Neuronal stem cell (in vitro differentiated cells): ENCODE measurements around the gene MKNK1.

Experiments
- DNase-seq: peaks from one replicate; pipeline ENCODE4 v3.0.0-alpha.2; 2013; ENCODE audit warnings: low spot score
- H2AFZ ChIP-seq: one replicate; pipeline ENCODE4 v1.6.1; 2013; ENCODE audit warnings: mild to moderate bottlenecking, low read length, inconsistent platforms
- H2AK5ac ChIP-seq: 2 replicates; pipeline ENCODE4 v1.6.1; 2013; ENCODE audit warnings: low read depth, mild to moderate bottlenecking, inconsistent platforms, low read length, moderate library complexity, mixed read lengths
- H2BK120ac ChIP-seq: 2 replicates; pipeline ENCODE4 v1.6.1; 2013; ENCODE audit warnings: low read depth, mild to moderate bottlenecking, inconsistent platforms, low read length, moderate library complexity, mixed read lengths
- H2BK12ac ChIP-seq: one replicate; pipeline ENCODE4 v1.6.1; 2013; ENCODE audit warnings: low read length, inconsistent platforms
- H2BK15ac ChIP-seq: 2 replicates; pipeline ENCODE4 v1.6.1; 2013; ENCODE audit warnings: mild to moderate bottlenecking, low read length, inconsistent platforms, mixed read lengths
- H2BK5ac ChIP-seq: one replicate; pipeline ENCODE4 v1.6.1; 2013; ENCODE audit warnings: inconsistent platforms, mild to moderate bottlenecking, low read length, moderate library complexity
- H3K14ac ChIP-seq: one replicate; pipeline ENCODE4 v1.6.1; 2013; ENCODE audit warnings: low read length, inconsistent platforms
- H3K18ac ChIP-seq: 2 replicates; pipeline ENCODE4 v1.6.1; 2013; ENCODE audit warnings: low read length, inconsistent platforms
- H3K23ac ChIP-seq: 2 replicates; pipeline ENCODE4 v1.6.1; 2013; ENCODE audit warnings: low read depth, mild to moderate bottlenecking, mixed read lengths, low read length, inconsistent platforms; ENCODE audit not compliant: poor library complexity
- H3K27ac ChIP-seq: replicated peaks from 3 replicates; pipeline ENCODE4 v1.5.1; 2013; ENCODE audit warnings: low read length, inconsistent platforms
- H3K27me3 ChIP-seq, 3 experiments: 2 replicates each; pipeline ENCODE4 v1.6.1; 2013; ENCODE audit warnings: low read length in 3 of 3, mild to moderate bottlenecking in 2 of 3, inconsistent platforms in 1 of 3, low read depth in 1 of 3, mixed read lengths in 1 of 3, moderate library complexity in 1 of 3; ENCODE audit not compliant: control insufficient read depth in 3 of 3, insufficient read depth in 3 of 3
- H3K36me3 ChIP-seq, 2 donors: replicated peaks in 1 of 2; 2 replicates each; pipeline ENCODE4 v1.6.1; 2013; ENCODE audit warnings: low read length in 2 of 2; ENCODE audit not compliant: control insufficient read depth in 2 of 2, insufficient read depth in 2 of 2
- H3K4ac ChIP-seq: 2 replicates; pipeline ENCODE4 v1.6.1; 2013; ENCODE audit warnings: inconsistent platforms, mild to moderate bottlenecking, low read length, moderate library complexity
- H3K4me1 ChIP-seq, 2 donors: 1 replicate in 1 of 2; 2 replicates in 1 of 2; pipeline ENCODE4 v1.6.1; 2013; ENCODE audit warnings: low read length in 2 of 2, low read depth in 1 of 2; ENCODE audit not compliant: control insufficient read depth in 2 of 2, insufficient read depth in 1 of 2
- H3K4me2 ChIP-seq: one replicate; pipeline ENCODE4 v1.6.1; 2013; ENCODE audit warnings: mild to moderate bottlenecking, low read length, inconsistent platforms; ENCODE audit not compliant: insufficient read depth, poor library complexity, severe bottlenecking
- H3K4me3 ChIP-seq, 2 donors: 2 replicates each; pipeline ENCODE4 v1.5.1; 2013; ENCODE audit warnings: low read length in 2 of 2, mild to moderate bottlenecking in 2 of 2, inconsistent platforms in 1 of 2, moderate library complexity in 1 of 2
- H3K79me1 ChIP-seq: one replicate; pipeline ENCODE4 v1.6.1; 2013; ENCODE audit warnings: low read depth, mild to moderate bottlenecking, inconsistent platforms, low read length, moderate library complexity
- H3K9ac ChIP-seq: one replicate; pipeline ENCODE4 v1.6.1; 2013; ENCODE audit warnings: mild to moderate bottlenecking, low read depth, low read length, inconsistent platforms; ENCODE audit not compliant: poor library complexity
- H3K9me3 ChIP-seq, 2 donors: replicated peaks in 1 of 2; 2 replicates each; pipeline versions ENCODE3 to v1.6.1; 2013; ENCODE audit warnings: low read length in 2 of 2, mild to moderate bottlenecking in 2 of 2, inconsistent platforms in 1 of 2, low read depth in 1 of 2, mixed read lengths in 1 of 2, moderate library complexity in 1 of 2; ENCODE audit not compliant: control insufficient read depth in 2 of 2, insufficient read depth in 1 of 2
- H4K8ac ChIP-seq: one replicate; pipeline ENCODE4 v1.6.1; 2013; ENCODE audit warnings: low read depth, mild to moderate bottlenecking, inconsistent platforms, low read length, moderate library complexity
- H4K91ac ChIP-seq: one replicate; pipeline ENCODE4 v1.6.1; 2013; ENCODE audit warnings: low read length, low read depth, mild to moderate bottlenecking, inconsistent platforms; ENCODE audit not compliant: poor library complexity
- WGBS, 2 donors: extraction: QIAGEN DNeasy Blood & Tissue Kit; methylation state at CpG; one replicate each; pipeline ENCODE4 v1.1.7; 2013; ENCODE audit warnings: missing lambda C conversion rate in 2 of 2, mixed read lengths in 1 of 2; ENCODE audit not compliant: insufficient read length in 2 of 2, insufficient replicate concordance in 1 of 2; ENCODE audit errors: extremely low coverage in 2 of 2; 5-methylcytosine and 5-hydroxymethylcytosine counted together

The MKNK1 gene

DNA sequence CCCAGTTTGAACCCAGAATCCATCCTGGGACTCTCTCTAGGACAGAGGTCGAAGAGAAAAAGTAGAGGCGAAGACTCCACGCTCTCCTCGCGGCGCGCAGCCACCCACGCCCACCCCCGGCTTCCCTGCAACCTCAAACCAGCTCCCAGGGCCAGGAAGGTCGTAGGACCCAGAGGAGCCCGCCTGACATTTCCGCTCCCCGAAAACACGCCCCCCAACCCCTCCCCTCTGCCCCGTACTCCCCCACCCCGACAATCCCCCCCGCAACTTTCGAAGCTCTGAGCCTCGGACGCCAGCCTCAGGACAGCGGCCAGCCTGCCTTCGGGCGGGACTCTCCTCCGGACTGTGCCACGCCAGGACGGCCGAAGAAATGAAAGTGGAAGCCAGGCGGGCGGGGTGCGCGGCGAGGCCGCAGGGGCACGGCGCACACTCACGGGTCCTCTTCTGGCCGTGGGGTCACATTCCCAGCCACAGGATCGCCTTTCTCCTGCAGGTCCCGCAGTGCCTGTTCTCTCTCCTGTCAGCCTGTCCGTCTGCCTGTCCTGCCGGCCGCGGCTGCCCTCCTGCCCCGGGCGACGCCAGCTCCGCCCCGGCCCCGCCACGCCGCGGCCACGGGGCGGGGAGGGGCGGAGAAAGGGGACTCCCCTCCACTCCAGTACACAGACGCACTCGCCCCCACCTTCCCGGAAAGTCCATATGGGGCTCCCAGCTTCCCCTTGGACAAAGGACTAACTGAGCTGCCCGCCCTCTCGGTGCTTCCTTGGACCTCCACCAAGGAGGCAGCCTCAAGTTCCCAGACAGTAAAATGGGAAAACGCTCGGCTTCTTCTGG, 12.4 kb upstream of the MKNK1 start, which contains the start of gene MOB3C:
TSS of gene MOB3C (minus strand) at position 535 of the 831 bp plus-strand sequence. CDS start 3,490 bp downstream, outside the sequence.
- Histone ChIP-seq H3K18ac (peak within 1 kb of the TSS; percentile 96), H3K9me3 (no peaks in the 10 kb centered on the region), H3K4me2 (peak within 1 kb of the TSS; percentile 97), H3K4ac (peak within 1 kb of the TSS; percentile 30), H3K9ac (peak within 1 kb of the TSS; percentile 98), H2BK5ac (no peak within 1 kb of the TSS), H3K36me3 (no peaks in the 10 kb centered on the region), H2BK12ac (peak within 1 kb of the TSS; percentile 64), H3K4me3 (peak within 1 kb of the TSS; percentile 66 to 86), H2BK15ac (peak within 1 kb of the TSS; percentile 84), H3K23ac (peak within 1 kb of the TSS; percentile 90), H2AFZ (peak within 1 kb of the TSS; percentile 95), H3K79me1 (no peaks in the 10 kb centered on the region), H3K14ac (peak within 1 kb of the TSS; percentile 66), H2AK5ac (peak within 1 kb of the TSS; percentile 5), H2BK120ac (peak within 1 kb of the TSS; percentile 90), H3K27ac (peak within 1 kb of the TSS; percentile 41), H3K27me3 (peaks cover 0 to 13% (median 5%) of the 10 kb centered on the region in 3 experiments), H4K91ac (no peak within 1 kb of the TSS), H4K8ac (peak within 1 kb of the TSS; percentile 4), H3K4me1 (peaks cover 20 to 26% of the 10 kb centered on the region in 2 donors)
- peak; percentile 33 for DNase-seq
- WGBS, 2 donors, result no CpG with 5 or more reads among the region's 62 CpGs

DNA sequence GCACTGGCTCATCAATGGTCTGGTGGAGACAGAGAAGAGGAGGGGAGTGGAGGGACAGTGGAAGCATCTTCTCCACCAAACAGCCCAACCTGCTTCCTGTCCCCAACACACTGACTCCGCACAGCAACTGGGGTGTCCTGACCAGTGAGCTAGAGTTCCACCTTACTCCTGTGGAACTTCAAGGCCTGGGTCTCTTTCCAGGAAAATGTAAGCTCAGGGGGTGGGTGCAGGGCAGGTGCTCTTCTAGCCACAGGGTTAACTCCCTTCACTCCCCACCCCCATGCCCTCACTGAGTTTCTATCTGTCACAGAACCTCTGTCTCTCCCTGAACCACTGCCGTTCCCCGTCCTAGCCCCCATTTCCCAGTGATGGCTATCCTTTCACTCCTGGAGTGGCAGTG, 11.7 kb upstream of the MKNK1 start:
- H2AFZ ChIP-seq, result peak overlapping the region; percentile 95
- H2AK5ac ChIP-seq, result peak overlapping the region; percentile 5
- no peak overlapping the region for H3K23ac ChIP-seq
- no peak overlapping the region for H3K9ac ChIP-seq
- no peak overlapping the region for H4K91ac ChIP-seq
- peaks cover 20 to 26% of the 10 kb centered on the region in 2 donors for H3K4me1 ChIP-seq
- no peaks in the 10 kb centered on the region for H3K79me1 ChIP-seq
- DNase-seq, result no peak
- WGBS, 2 donors, result no CpG with 5 or more reads among the region's 3 CpGs
- no peak overlapping the region for H3K27ac ChIP-seq
- no peak overlapping the region for H4K8ac ChIP-seq
- no peak overlapping the region for H2BK5ac ChIP-seq
- no peak overlapping the region for H3K14ac ChIP-seq
- peak overlapping the region; percentile 61 for H3K18ac ChIP-seq
- H3K4me3 ChIP-seq, result peak overlapping the region in 1 of 2 donors; percentile 66
- H3K27me3 ChIP-seq, result peaks cover 0 to 13% (median 5%) of the 10 kb centered on the region in 3 experiments
- H3K9me3 ChIP-seq, result no peaks in the 10 kb centered on the region
- H3K4ac ChIP-seq, result no peak overlapping the region
- H3K4me2 ChIP-seq, result no peak overlapping the region
- H2BK12ac ChIP-seq, result no peak overlapping the region
- peak overlapping the region; percentile 90 for H2BK120ac ChIP-seq
- H2BK15ac ChIP-seq, result peak overlapping the region; percentile 23
- no peaks in the 10 kb centered on the region for H3K36me3 ChIP-seq

DNA sequence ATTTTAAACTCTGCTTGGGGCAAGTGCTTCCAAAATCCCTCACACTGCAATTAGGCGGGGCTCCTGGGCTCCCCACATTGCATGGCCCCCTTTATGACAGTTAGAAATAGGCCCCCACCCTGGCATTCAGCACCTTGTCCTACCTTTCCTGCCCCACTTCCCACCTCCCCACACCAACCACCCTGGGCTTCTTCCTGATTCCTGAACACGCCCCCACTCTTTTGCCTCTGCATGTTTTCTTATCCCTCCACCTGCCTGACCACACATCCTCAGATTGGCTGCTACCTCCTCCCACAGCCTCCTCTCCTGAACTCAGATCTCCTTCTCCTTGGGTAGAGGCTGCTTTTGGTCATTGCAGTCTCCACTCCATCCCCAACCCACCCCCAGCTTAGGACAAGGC, 11.0 kb upstream of the MKNK1 start:
- DNase-seq, result no peak
- Histone ChIP-seq H2AK5ac (peak overlapping the region; percentile 77), H3K79me1 (no peaks in the 10 kb centered on the region), H3K4ac (no peak overlapping the region), H2AFZ (no peak overlapping the region), H4K8ac (no peak overlapping the region), H3K27me3 (peaks cover 0 to 13% (median 5%) of the 10 kb centered on the region in 3 experiments), H3K4me1 (peaks cover 20 to 26% of the 10 kb centered on the region in 2 donors), H3K9ac (no peak overlapping the region), H3K14ac (no peak overlapping the region), H2BK12ac (peak overlapping the region; percentile 80), H3K27ac (no peak overlapping the region), H3K9me3 (no peaks in the 10 kb centered on the region), H2BK15ac (peak overlapping the region; percentile 20), H3K36me3 (no peaks in the 10 kb centered on the region), H3K23ac (no peak overlapping the region), H3K4me2 (no peak overlapping the region), H2BK5ac (no peak overlapping the region), H3K18ac (no peak overlapping the region), H3K4me3 (no peak overlapping the region), H2BK120ac (no peak overlapping the region), H4K91ac (no peak overlapping the region)
- no CpG with 5 or more reads among the region's 2 CpGs for WGBS, 2 donors

DNA sequence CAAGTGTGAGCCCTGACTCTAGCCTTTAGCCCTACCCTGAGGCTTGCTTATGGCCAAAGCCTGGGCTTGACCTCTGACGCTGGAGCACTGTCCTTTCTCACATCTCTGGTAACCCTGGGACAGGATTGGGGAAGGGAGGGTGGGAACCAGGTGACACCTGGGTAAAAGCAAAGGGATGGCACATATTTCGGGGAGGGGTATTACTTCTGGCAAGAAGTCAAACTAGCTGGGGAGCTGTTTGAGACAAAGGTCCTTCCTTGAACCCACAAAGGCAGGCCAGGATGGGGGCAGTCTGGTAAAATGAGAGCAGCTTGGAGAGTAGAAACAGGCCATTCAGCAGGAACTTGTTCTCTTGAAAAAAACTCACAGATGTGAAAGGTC, 10.5 kb upstream of the MKNK1 start:
- Histone ChIP-seq H3K27me3 (peaks cover 0 to 13% (median 5%) of the 10 kb centered on the region in 3 experiments), H3K27ac (no peak overlapping the region), H3K4me2 (no peak overlapping the region), H3K14ac (no peak overlapping the region), H3K23ac (no peak overlapping the region), H4K8ac (no peak overlapping the region), H3K36me3 (no peaks in the 10 kb centered on the region), H3K9me3 (no peaks in the 10 kb centered on the region), H3K9ac (no peak overlapping the region), H2BK120ac (no peak overlapping the region), H2BK5ac (no peak overlapping the region), H3K4me1 (peaks cover 20 to 26% of the 10 kb centered on the region in 2 donors), H3K18ac (no peak overlapping the region), H2BK15ac (no peak overlapping the region), H3K4me3 (no peak overlapping the region), H4K91ac (no peak overlapping the region), H2BK12ac (no peak overlapping the region), H3K4ac (no peak overlapping the region), H2AFZ (no peak overlapping the region), H2AK5ac (peak overlapping the region; percentile 11), H3K79me1 (no peaks in the 10 kb centered on the region)
- no CpG with 5 or more reads among the region's 2 CpGs for WGBS, 2 donors
- DNase-seq, result no peak
